ENCODE measurements around the gene AKAP8L. TPM values are rescaled to one million over a fixed set of nuclear protein-coding genes. Genes with fewer than 3 reads are reported as not detected.

AKAP8L gene
- total RNA-seq, 1 donor from 2014 or later, result 89.9 TPM

DNA sequence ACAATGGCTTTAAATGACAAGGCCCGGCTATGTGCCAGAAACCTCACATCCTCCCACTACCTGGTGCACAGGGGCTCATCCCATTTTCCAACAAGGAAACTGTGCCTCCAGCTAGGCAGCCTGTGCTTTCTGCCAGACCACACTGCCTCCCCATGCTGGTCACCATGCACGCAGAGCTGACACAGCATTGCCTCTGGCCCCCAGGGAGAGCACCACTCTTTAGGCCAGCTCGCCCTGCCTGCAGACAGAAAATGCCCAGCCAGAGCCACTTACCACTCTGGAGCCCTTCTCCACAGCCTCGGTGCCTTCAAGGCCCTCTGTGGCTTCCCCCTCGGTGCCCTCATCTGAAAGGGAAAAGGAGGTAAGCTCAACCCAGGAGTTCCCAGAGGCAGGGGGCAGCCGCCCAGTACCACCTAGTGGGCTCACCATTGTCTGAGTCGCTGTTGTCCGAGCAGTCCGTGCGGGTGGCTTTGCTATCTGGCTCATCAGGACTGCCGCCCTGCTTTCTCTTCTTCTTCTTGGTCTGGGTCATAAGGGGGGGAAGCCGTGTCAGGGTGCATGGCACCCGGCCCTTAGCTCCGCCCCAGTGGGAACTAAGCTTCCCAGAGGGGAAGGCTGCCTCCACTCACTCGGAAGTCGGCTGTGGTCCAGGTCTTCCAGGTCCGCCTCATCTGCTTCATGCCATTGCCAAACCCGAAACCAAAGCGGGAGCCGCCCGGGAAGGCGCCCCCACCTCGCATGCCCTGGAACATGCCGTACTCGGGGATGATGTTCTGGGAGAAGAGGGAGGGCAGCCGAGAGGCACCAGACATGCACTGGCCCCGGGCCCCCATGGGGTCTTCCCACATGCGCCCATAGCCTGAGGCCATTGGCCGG is 18.0 kb downstream of the AKAP8L start:
- TF ChIP-seq, protein P1, sequence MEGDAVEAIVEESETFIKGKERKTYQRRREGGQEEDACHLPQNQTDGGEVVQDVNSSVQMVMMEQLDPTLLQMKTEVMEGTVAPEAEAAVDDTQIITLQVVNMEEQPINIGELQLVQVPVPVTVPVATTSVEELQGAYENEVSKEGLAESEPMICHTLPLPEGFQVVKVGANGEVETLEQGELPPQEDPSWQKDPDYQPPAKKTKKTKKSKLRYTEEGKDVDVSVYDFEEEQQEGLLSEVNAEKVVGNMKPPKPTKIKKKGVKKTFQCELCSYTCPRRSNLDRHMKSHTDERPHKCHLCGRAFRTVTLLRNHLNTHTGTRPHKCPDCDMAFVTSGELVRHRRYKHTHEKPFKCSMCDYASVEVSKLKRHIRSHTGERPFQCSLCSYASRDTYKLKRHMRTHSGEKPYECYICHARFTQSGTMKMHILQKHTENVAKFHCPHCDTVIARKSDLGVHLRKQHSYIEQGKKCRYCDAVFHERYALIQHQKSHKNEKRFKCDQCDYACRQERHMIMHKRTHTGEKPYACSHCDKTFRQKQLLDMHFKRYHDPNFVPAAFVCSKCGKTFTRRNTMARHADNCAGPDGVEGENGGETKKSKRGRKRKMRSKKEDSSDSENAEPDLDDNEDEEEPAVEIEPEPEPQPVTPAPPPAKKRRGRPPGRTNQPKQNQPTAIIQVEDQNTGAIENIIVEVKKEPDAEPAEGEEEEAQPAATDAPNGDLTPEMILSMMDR (conservative IDR thresholded peaks at IDR 0.05; ENCODE audit: low read depth, low read length), result no peak
- DNase-seq (ENCODE audit: low read depth), result no peak
- no peak overlapping the region for H3K4me3 ChIP-seq (ENCODE audit: low read depth, low read length)

DNA sequence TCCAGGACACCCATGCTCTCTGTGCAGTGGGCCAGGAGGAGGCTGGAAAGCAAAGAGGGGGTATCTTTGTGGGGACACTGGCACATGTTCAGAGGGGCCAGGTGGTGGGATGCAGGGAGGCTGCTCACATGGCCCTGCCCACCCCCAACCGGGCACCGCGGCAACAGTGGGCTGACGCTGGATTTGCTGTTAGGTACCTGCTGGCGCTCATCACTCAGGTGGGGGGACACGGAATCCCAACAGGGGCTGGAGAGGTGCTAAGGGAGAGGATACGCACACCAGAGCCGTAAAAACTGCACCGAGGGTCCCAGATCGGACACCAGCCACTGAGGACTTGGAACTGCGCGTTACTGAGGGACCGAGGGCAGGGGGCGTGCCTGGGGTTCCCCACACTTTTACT is 19.2 kb downstream of the AKAP8L start:
- no peak overlapping the region for H3K4me3 ChIP-seq (ENCODE audit: low read depth, low read length)
- TF ChIP-seq, protein P1 (conservative IDR thresholded peaks at IDR 0.05; ENCODE audit: low read depth, low read length), result no peak
- DNase-seq (ENCODE audit: low read depth), result no peak

DNA sequence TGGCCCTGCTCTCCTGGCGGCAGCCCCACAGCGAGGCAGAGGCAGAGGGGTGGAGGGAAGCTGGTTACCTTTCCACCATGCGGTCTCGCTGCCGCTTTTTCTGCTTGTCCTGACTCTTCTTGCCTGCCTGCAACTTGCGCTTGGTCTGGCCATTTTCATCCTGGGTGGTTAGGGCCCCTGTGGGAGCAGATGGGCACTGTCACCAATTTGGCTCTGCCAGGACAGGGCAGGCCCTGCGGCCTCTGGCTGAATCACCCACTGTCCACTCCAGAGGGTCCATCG is 19.6 kb downstream of the AKAP8L start:
- DNase-seq (ENCODE audit: low read depth), result no peak
- no peak overlapping the region for H3K4me3 ChIP-seq (ENCODE audit: low read depth, low read length)
- TF ChIP-seq, protein P1 (conservative IDR thresholded peaks at IDR 0.05; ENCODE audit: low read depth, low read length), result no peak

DNA sequence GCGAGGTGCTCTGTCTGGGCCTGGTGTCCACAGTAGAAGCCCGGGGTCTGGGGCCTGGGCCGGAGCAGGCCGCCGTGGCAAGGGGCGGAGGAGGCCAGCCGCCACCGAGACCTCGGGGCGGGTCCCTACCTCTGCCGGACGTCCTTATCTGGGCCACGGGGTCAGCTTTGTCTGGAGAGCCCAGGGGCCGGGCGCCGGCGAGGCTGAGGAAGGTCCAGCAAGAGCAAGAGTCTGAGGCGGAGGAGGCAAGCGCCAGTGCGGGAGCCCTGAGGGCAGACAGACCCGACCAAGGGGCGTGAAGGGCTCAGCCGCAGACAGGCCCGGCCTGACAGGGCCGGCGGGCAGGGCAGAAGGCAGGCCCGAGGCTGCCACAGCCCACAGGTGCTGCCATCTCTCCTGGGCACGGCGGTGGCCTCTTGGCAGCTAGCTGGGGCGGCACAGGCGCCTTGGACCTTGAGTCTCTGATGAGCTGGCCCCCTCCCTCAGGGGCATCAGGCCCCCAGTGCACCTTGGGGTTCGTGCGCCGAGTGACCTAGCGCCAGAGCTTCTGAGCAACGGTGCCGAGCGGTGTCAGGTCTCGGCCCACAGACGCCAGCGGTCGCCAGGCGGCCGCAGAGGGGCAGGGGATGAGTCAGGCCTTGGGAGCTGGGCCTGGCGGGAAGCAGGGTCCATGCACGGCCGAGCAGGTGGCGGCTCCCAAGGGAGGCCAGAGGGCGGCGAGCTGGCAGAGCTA is 20.1 kb downstream of the AKAP8L start:
- TF ChIP-seq, protein P1 (conservative IDR thresholded peaks at IDR 0.05; ENCODE audit: low read depth, low read length), result no peak
- DNase-seq (ENCODE audit: low read depth), result no peak
- no peak overlapping the region for H3K4me3 ChIP-seq (ENCODE audit: low read depth, low read length)

DNA sequence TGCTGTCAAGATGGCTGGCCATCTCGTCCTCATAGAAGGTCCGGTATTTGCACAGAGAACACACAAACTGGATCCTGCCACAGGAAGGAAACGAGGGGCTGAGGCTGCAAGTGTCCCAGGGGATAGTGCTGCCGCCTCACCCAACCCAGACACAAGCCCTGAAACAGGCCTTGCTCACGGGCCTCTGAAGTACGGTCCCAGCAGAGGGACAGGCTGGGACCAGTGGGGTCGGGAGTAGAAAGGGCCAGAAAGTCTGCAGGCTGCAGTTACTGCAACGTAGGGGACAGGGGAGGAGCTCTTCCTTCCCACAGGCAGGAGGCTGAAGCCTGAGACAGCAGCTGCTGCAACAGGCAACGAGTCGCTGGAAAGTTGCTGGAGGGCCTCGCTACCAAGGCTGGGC is 21.0 kb downstream of the AKAP8L start:
- H3K4me3 ChIP-seq (ENCODE audit: low read depth, low read length), result no peak overlapping the region
- TF ChIP-seq, protein P1 (conservative IDR thresholded peaks at IDR 0.05; ENCODE audit: low read depth, low read length), result no peak
- DNase-seq (ENCODE audit: low read depth), result no peak

DNA sequence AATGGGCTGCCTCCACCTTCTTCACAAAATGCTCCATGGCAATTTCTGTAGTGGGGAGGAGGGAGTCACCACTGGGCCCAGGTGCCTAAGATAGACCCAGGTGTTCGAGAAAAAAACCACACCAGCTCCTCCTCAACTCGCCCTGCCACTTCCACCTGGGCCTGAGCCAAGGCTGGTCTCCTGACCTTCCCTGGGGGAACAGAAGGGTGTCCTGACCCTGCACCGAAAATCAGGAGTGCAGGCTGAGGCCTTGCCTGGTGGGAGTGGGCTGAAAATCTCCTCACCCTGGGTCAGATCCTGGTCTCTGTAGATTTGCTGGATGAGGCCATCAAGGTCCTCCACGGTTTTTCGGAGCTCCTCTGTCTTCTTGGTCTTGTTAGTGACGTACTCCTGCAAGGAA is 21.6 kb downstream of the AKAP8L start:
- no peak overlapping the region for H3K4me3 ChIP-seq (ENCODE audit: low read depth, low read length)
- TF ChIP-seq, protein P1 (conservative IDR thresholded peaks at IDR 0.05; ENCODE audit: low read depth, low read length), result no peak
- DNase-seq (ENCODE audit: low read depth), result no peak

Measured in epithelial cell of proximal tubule (primary cell).